Thyroid gland (tissue), 4 donors: ENCODE measurements around the gene BTBD16. TPM values are rescaled to one million over a fixed set of nuclear protein-coding genes. Genes with fewer than 3 reads are reported as not detected.

ENCODE experiments used
- DNase-seq, 2 donors: peaks; one replicate each; pipeline ENCODE4 v3.0.0-alpha.2; 2019
- H3K27ac ChIP-seq, 3 donors: fragments of 200-600 bp; sonication (generic); 1 replicate in 2 of 3; 2 replicates in 1 of 3; pipeline ENCODE4 v1.5.1; 2016 to 2019; ENCODE audit warnings: mild to moderate bottlenecking in 1 of 3, moderate library complexity in 1 of 3
- H3K27me3 ChIP-seq: fragments of 200-600 bp; sonication (generic); one replicate; pipeline ENCODE4 v1.5.1; 2019
- H3K36me3 ChIP-seq, 2 donors: fragments of 200-600 bp; sonication (generic); one replicate each; pipeline ENCODE4 v1.5.1; 2016 to 2019
- H3K4me1 ChIP-seq, 2 donors: fragments of 200-600 bp; sonication (generic); one replicate each; pipeline ENCODE4 v1.5.1; 2017 to 2019
- H3K4me3 ChIP-seq, 3 donors: fragments of 200-600 bp; sonication (generic); replicated peaks in 1 of 3; 1 replicate in 2 of 3; 2 replicates in 1 of 3; pipeline ENCODE4 v1.5.1; 2016; ENCODE audit warnings: mild to moderate bottlenecking in 1 of 3
- H3K9me3 ChIP-seq: fragments of 200-600 bp; sonication (generic); one replicate; pipeline ENCODE4 v1.5.1; 2017
- POLR2A ChIP-seq, 2 donors: fragments of 450-650 bp; IDR thresholded peaks; one replicate each; pipeline ENCODE4 v1.6.1; 2017; ENCODE audit warnings: antibody characterized with exemption in 2 of 2, mild to moderate bottlenecking in 2 of 2, moderate library complexity in 1 of 2
- WGBS, 2 donors: methylation state at CpG; one replicate each; pipeline ENCODE4 v1.1.5; 2017; 5-methylcytosine and 5-hydroxymethylcytosine counted together
- intact Hi-C: fragments of 100-400 bp; cut with DNase I; formaldehyde crosslinking; loops from one replicate; pipeline ENCODE4 v1.15.1; 2023
- total RNA-seq, 4 donors: library from RNA; depleted of rRNA; stranded (reverse); fragments of >200 nt; gene quantifications; one replicate each; pipeline ENCODE4 v1.2.3, GENCODE V29; 2016
- TF ChIP-seq, protein P1 (sequence below), 6 experiments: fragments of 200-600 bp in 3 of 6; fragments of 450-650 bp in 3 of 6; sonication (generic) in 3 of 6; IDR thresholded peaks; one replicate each; pipeline ENCODE4 v1.5.1; 2016 to 2019; ENCODE audit warnings: antibody characterized with exemption in 6 of 6, mild to moderate bottlenecking in 2 of 6, inconsistent platforms in 1 of 6, moderate library complexity in 1 of 6

BTBD16 gene
- total RNA-seq, 4 donors from 2014 or later, result 0.11 TPM; not detected in 3

DNA sequence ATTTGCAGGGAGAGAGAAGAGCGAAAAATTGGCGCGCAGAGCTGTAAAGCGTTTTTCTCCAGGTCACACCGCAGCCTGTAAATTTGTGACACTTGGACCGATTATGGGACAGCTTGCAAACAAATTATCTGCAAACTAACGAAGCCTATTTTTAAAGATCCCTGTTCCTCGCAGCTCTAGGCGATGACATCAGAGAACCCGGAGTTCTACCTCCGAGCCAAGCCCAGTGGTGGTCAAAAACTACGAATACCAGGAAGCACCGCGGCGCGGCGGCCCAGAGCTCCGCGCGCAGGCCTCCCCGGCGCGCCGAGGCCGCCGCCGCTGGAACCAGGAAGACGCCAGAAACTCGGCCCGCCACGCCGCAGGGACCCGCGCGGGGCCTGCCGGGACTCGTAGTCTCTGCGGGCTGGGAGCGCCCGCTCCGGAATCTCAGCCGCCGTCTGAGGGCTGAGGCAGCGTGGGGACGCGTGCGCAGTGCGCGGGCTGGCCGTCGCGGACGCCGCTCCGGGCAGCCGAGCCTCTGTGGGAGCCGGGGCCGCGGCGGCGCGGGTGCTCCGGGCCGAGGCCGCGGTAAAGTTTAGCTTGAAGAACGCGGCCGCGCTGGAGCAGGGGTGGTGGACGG is 103.3 kb downstream of the BTBD16 start, which contains the start of gene PLEKHA1:
TSS of gene PLEKHA1 (plus strand) at position 472 of the 622 bp plus-strand sequence. CDS start 18,493 bp downstream, outside the sequence.
- DNase-seq, result peak; percentile 95 to 96
- H3K4me1 ChIP-seq, result peaks cover 6 to 19% of the 10 kb centered on the region in 2 donors
- H3K36me3 ChIP-seq, result no peaks in the 10 kb centered on the region
- H3K9me3 ChIP-seq, result no peaks in the 10 kb centered on the region
- peak within 1 kb of the TSS; percentile 69 to 96 (median 80) for H3K4me3 ChIP-seq
- peak; percentile 63 to 90 for TF ChIP-seq POLR2A (IDR thresholded peaks at IDR 0.05)
- TF ChIP-seq, protein P1, sequence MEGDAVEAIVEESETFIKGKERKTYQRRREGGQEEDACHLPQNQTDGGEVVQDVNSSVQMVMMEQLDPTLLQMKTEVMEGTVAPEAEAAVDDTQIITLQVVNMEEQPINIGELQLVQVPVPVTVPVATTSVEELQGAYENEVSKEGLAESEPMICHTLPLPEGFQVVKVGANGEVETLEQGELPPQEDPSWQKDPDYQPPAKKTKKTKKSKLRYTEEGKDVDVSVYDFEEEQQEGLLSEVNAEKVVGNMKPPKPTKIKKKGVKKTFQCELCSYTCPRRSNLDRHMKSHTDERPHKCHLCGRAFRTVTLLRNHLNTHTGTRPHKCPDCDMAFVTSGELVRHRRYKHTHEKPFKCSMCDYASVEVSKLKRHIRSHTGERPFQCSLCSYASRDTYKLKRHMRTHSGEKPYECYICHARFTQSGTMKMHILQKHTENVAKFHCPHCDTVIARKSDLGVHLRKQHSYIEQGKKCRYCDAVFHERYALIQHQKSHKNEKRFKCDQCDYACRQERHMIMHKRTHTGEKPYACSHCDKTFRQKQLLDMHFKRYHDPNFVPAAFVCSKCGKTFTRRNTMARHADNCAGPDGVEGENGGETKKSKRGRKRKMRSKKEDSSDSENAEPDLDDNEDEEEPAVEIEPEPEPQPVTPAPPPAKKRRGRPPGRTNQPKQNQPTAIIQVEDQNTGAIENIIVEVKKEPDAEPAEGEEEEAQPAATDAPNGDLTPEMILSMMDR (IDR thresholded peaks at IDR 0.05), result peak in 2 of 6 experiments; percentile 15 to 28
- H3K27ac ChIP-seq, result peak within 1 kb of the TSS; percentile 96 to 98 (median 98)
- intact Hi-C loops, result no loop called here
- no peaks in the 10 kb centered on the region for H3K27me3 ChIP-seq
- WGBS, 2 donors, result 1% methylated on average over 11 to 23 of the region's 71 CpGs

DNA sequence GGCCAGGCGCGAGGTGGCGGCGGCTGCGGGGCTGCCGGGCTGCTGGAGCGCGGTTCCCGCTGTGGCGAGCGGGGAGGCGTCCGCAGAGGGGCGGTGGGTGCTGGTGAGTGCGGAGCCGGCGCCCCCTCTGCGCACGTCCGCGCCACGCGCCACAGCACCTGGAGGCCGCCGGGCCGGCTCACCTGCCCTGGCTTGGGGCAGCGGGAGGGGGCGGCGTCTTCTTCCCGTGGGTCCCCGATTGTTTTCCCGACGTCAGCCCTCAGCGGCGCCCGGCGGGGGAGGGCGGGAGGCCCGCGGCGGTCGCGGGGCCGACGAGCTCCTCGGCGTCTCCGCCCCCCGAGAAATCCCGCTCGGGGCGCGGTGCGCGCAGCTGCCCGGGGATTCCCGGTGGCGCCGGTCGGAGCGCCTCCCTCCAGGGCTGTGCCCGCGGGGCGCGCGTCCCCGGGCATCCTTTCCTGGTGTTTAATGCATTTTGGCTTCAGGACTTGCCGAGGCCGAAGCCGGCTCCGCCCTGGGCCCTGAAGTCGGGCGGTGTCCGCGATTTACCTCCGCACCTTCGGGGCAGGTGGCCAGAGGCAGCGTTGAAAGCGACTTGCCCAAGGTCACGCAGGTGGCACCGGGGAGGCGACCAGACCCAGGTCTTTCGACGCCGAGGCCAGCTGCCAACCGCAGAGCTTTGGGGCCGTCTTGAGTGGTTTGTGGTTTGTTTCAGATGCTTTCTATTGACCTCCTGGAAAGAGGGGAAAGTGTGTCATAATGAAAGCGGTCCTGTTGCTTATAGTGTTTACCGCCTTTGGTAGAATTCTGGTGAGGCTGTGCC is 104.0 kb downstream of the BTBD16 start:
- WGBS, 2 donors, result 1 to 2% methylated on average over 22 to 27 of the region's 89 CpGs
- intact Hi-C loops, result no loop called here
- TF ChIP-seq, protein P1 (IDR thresholded peaks at IDR 0.05), result no peak
- no peak for TF ChIP-seq POLR2A (IDR thresholded peaks at IDR 0.05)
- Histone ChIP-seq H3K4me1 (peaks cover 6 to 19% of the 10 kb centered on the region in 2 donors), H3K9me3 (no peaks in the 10 kb centered on the region), H3K27me3 (no peaks in the 10 kb centered on the region), H3K27ac (peak overlapping the region; percentile 96 to 98 (median 98)), H3K36me3 (no peaks in the 10 kb centered on the region), H3K4me3 (peak overlapping the region; percentile 69 to 96 (median 80))
- DNase-seq, result peak; percentile 64 to 69

- DNase-seq, result no peak
- intact Hi-C loops, result no loop called here
- 9 to 10% methylated on average over 7 of the region's 7 CpGs for WGBS, 2 donors
- Histone ChIP-seq H3K4me1 (peaks cover 8 to 22% of the 10 kb centered on the region in 2 donors), H3K27me3 (no peaks in the 10 kb centered on the region), H3K4me3 (peak overlapping the region; percentile 69 to 96 (median 80)), H3K27ac (peak overlapping the region in 2 of 3 donors; percentile 96 to 98), H3K9me3 (no peaks in the 10 kb centered on the region), H3K36me3 (no peaks in the 10 kb centered on the region)
- TF ChIP-seq, protein P1 (IDR thresholded peaks at IDR 0.05), result no peak
- no peak for TF ChIP-seq POLR2A (IDR thresholded peaks at IDR 0.05)
Observed at GRCh38 chr10:122375679-122376160, 104.6 kb downstream of the BTBD16 start.

DNA sequence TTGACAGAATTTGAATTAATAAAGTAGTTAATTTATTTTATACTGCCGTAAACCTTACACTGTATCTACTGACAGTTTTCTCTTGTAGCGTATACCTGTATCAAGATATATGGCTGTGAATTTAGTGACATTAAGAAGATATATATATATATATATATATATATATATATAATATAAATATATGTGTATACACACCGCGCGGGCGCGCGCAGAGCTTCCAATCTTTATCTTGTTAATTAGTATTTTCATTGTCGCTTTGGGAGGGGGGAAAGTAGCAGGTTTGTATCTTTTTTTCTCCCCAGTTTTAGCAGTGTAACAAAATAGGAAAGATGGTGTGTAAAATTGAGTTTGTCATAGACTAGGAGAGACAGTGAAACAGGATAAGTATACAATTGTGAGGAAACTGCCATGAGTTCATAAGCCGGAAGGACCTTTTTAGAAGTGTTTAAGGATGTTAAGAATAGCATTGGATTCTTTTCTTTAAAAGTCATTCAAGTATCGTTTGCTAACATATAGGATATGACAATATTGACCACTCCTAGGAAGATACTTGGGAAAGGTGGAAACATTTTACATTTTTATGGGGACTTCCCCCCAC is 105.4 kb downstream of the BTBD16 start:
- H3K4me3 ChIP-seq, result no peak overlapping the region
- H3K27ac ChIP-seq, result peak overlapping the region in 1 of 3 donors; percentile 96
- WGBS, 2 donors, result 84 to 86% methylated on average over 11 of the region's 11 CpGs
- no peaks in the 10 kb centered on the region for H3K36me3 ChIP-seq
- intact Hi-C loops, result no loop called here
- no peaks in the 10 kb centered on the region for H3K27me3 ChIP-seq
- no peak for DNase-seq
- H3K9me3 ChIP-seq, result no peaks in the 10 kb centered on the region
- TF ChIP-seq, protein P1 (IDR thresholded peaks at IDR 0.05), result no peak
- no peak for TF ChIP-seq POLR2A (IDR thresholded peaks at IDR 0.05)
- peaks cover 8 to 23% of the 10 kb centered on the region in 2 donors for H3K4me1 ChIP-seq
